Motor neuron (in vitro differentiated cells): ENCODE results near the gene MKRN1. TPM values are rescaled to one million over a fixed set of nuclear protein-coding genes. Genes with fewer than 3 reads are reported as not detected.

Source experiments
- ATAC-seq, 8 experiments: fragments of 200-7000 bp; cut with Tn5 transposase; replicated peaks in 6 of 8; 2 replicates each; pipeline ENCODE4 v1.8.0; 2021; ENCODE audit warnings: mild to moderate bottlenecking in 8 of 8, moderate library complexity in 8 of 8
- H3K27ac ChIP-seq, 2 donors: fragments of 250-450 bp; sonication (Bioruptor Pico); 2 replicates each; pipeline ENCODE4 v1.9.0; 2021; ENCODE audit warnings: antibody characterized with exemption in 2 of 2, mild to moderate bottlenecking in 2 of 2, moderate library complexity in 1 of 2
- H3K4me1 ChIP-seq, 2 donors: fragments of 250-450 bp; sonication (Bioruptor Pico); replicated peaks in 1 of 2; 2 replicates each; pipeline ENCODE4 v1.6.1; 2021; ENCODE audit warnings: antibody characterized with exemption in 2 of 2, mild to moderate bottlenecking in 2 of 2, moderate library complexity in 1 of 2
- H3K4me3 ChIP-seq, 5 donors: fragments of 250-450 bp; sonication (Bioruptor Pico); 2 replicates each; pipeline ENCODE4 v1.9.0; 2021; ENCODE audit warnings: antibody characterized with exemption in 5 of 5, mild to moderate bottlenecking in 5 of 5, moderate library complexity in 4 of 5
- WGBS, 10 experiments: fragments of 450-650 bp; shearing (Covaris generic); methylation state at CpG; one replicate each; pipeline ENCODE4 v1.0.0; 2022; 5-methylcytosine and 5-hydroxymethylcytosine counted together
- in situ Hi-C, 9 experiments: fragments of 400-800 bp; cut with MboI; loops; one replicate each; pipeline ENCODE4 v1.15.0; 2021; ENCODE audit warnings: low sequenced_read_pairs in 9 of 9, low pct_unique_long_range_greater_than_20kb in 2 of 9; ENCODE audit not compliant: unreplicated experiment in 9 of 9
- total RNA-seq, 8 experiments: library from RNA; unstranded; fragments of 300-600 nt; gene quantifications; 2 replicates each; pipeline versions ENCODE4 v1.2.3 to v1.2.4, GENCODE V29; 2022

The MKRN1 gene, protein sequence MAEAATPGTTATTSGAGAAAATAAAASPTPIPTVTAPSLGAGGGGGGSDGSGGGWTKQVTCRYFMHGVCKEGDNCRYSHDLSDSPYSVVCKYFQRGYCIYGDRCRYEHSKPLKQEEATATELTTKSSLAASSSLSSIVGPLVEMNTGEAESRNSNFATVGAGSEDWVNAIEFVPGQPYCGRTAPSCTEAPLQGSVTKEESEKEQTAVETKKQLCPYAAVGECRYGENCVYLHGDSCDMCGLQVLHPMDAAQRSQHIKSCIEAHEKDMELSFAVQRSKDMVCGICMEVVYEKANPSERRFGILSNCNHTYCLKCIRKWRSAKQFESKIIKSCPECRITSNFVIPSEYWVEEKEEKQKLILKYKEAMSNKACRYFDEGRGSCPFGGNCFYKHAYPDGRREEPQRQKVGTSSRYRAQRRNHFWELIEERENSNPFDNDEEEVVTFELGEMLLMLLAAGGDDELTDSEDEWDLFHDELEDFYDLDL
- 100 to 1,000 TPM in 2 of 8 experiments, 10 to 100 TPM in 6; 66.2 to 114 (median 94.8) TPM for total RNA-seq

GRCh38 chr7:140479062-140479738, at the start of gene MKRN1:
Gene MKRN1, minus strand, starts transcription at chr7:140479505. Its CDS starts 161 bp downstream, at chr7:140479344.
- Histone ChIP-seq H3K4me3 (peak within 1 kb of the TSS; percentile 72 to 93 (median 83)), H3K4me1 (peaks cover 6 to 17% of the 10 kb centered on the region in 2 donors), H3K27ac (peak within 1 kb of the TSS; percentile 85 to 95)
- in situ Hi-C loops, result no loop called here
- peak; percentile 93 to 96 (median 94) for ATAC-seq
- WGBS, 10 experiments, result 0% methylated on average over 1 of the region's 71 CpGs; no CpG with 5 or more reads in 7 of the 10 experiments

- 63 to 100% (median 81%) methylated on average over 3 to 18 of the region's 31 CpGs; no CpG with 5 or more reads in 2 of the 10 experiments for WGBS, 10 experiments
- H3K27ac ChIP-seq, result no peak overlapping the region
- H3K4me3 ChIP-seq, result no peak overlapping the region
- in situ Hi-C loops, result no loop called here
- H3K4me1 ChIP-seq, result peaks cover 0 to 7% of the 10 kb centered on the region in 2 donors
- ATAC-seq, result peak in 3 of 8 experiments; percentile 31 to 59 (median 41)
Observed at GRCh38 chr7:140526787-140527664, 47.7 kb upstream of the MKRN1 start.

DNA sequence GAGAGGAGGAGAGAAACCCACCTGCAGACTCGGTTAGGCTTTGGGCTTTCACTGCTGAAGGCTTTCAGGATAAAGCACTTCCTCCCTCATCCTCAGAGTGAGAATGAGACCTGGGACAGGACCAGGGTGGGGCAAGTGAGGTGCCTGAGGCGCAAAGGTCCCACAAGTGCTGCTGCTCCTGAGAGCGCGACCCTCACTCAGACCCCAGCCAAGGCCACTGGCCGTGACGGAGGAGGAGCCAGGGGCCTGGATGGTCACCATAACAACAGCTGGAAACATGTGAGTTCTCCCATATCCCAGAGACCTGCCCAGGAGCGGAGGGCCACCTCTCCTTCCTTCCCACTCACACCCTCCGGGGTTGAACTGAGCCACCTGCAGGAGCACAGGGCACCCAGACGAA, 46.9 kb upstream of the MKRN1 start:
- peak in 4 of 8 experiments; percentile 12 to 71 (median 34) for ATAC-seq
- peaks cover 0 to 7% of the 10 kb centered on the region in 2 donors for H3K4me1 ChIP-seq
- H3K4me3 ChIP-seq, result no peak overlapping the region
- WGBS, 10 experiments, result 60 to 83% methylated on average over 1 of the region's 9 CpGs; no CpG with 5 or more reads in 8 of the 10 experiments
- H3K27ac ChIP-seq, result no peak overlapping the region
- in situ Hi-C loops, result no loop called here

DNA sequence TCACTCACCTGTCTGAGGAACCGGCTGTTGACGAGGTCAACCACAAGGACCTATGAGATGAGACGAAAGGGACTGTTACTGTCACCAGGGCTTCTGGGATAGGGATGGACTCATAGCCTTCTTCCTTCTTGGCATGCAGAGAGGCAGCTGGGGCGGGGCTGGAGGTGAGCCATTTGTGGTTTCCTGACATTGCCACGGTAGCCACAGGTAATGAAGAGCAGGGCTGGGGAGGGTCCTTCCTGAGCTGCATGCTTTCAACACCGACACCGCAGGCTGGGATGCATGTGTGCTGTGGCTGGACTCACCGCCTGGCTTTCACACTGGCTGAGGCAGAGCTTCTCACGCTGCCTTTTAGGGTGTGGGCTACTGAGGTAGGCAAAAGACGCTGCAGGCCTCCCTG, 46.4 kb upstream of the MKRN1 start:
- Histone ChIP-seq H3K27ac (no peak overlapping the region), H3K4me3 (no peak overlapping the region), H3K4me1 (peaks cover 0 to 7% of the 10 kb centered on the region in 2 donors)
- WGBS, 10 experiments, result 0 to 100% (median 82%) methylated on average over 1 to 6 of the region's 10 CpGs; no CpG with 5 or more reads in 4 of the 10 experiments
- peak in 4 of 8 experiments; percentile 21 to 73 (median 34) for ATAC-seq
- in situ Hi-C loops, result no loop called here

- WGBS, 10 experiments, result 83 to 100% (median 96%) methylated on average over 1 to 2 of the region's 3 CpGs; no CpG with 5 or more reads in 4 of the 10 experiments
- in situ Hi-C loops, result loop anchor here in 4 of 9 experiments (25.0 kb wide), 2 partner anchors 116 to 141 kb away; partner anchors contain the start of genes ADCK2 (in 3 of the 4) and DENND2A (in 1 of the 4)
- ATAC-seq, result no peak
- H3K4me1 ChIP-seq, result peaks cover 0 to 6% of the 10 kb centered on the region in 2 donors
- no peak overlapping the region for H3K4me3 ChIP-seq
- H3K27ac ChIP-seq, result no peak overlapping the region
Observed at GRCh38 chr7:140521421-140521820, 42.1 kb upstream of the MKRN1 start.

- no peak overlapping the region for H3K27ac ChIP-seq
- in situ Hi-C loops, result loop anchor here (10.0 to 25.0 kb wide), 4 partner anchors 118 to 143 kb away; partner anchors contain the start of genes ADCK2 (in 3 of the 9) and DENND2A (in 2 of the 9)
- H3K4me3 ChIP-seq, result no peak overlapping the region
- ATAC-seq, result no peak
- WGBS, 10 experiments, result 76 to 100% (median 82%) methylated on average over 1 to 6 of the region's 7 CpGs; no CpG with 5 or more reads in 2 of the 10 experiments
- peaks cover 0 to 3% of the 10 kb centered on the region in 2 donors for H3K4me1 ChIP-seq
Observed at GRCh38 chr7:140519007-140519399, 39.7 kb upstream of the MKRN1 start.

- in situ Hi-C loops, result loop anchor here (10.0 to 25.0 kb wide), 4 partner anchors 119 to 144 kb away; partner anchors contain the start of genes ADCK2 (in 3 of the 9) and DENND2A (in 2 of the 9)
- Histone ChIP-seq H3K4me3 (no peak overlapping the region), H3K4me1 (peaks cover 0 to 3% of the 10 kb centered on the region in 2 donors), H3K27ac (no peak overlapping the region)
- ATAC-seq, result peak in 7 of 8 experiments; percentile 3 to 23 (median 15)
- WGBS, 10 experiments, result 40 to 87% (median 69%) methylated on average over 1 to 12 of the region's 15 CpGs; no CpG with 5 or more reads in 4 of the 10 experiments
Observed at GRCh38 chr7:140518370-140519006, 39.2 kb upstream of the MKRN1 start.

- peaks cover 0 to 3% of the 10 kb centered on the region in 2 donors for H3K4me1 ChIP-seq
- in situ Hi-C loops, result loop anchor here (10.0 to 25.0 kb wide), 4 partner anchors 120 to 145 kb away; partner anchors contain the start of genes ADCK2 (in 3 of the 9) and DENND2A (in 2 of the 9)
- no peak overlapping the region for H3K4me3 ChIP-seq
- H3K27ac ChIP-seq, result no peak overlapping the region
- peak; percentile 91 to 100 (median 99) for ATAC-seq
- WGBS, 10 experiments, result 10 to 80% (median 53%) methylated on average over 2 to 11 of the region's 31 CpGs; no CpG with 5 or more reads in 3 of the 10 experiments
Observed at GRCh38 chr7:140517546-140518369, 38.5 kb upstream of the MKRN1 start.

GRCh38 chr7:140512317-140513000, 33.2 kb upstream of the MKRN1 start:
- Histone ChIP-seq H3K4me3 (no peak overlapping the region), H3K4me1 (no peaks in the 10 kb centered on the region), H3K27ac (no peak overlapping the region)
- peak in 4 of 8 experiments; percentile 28 to 73 (median 69) for ATAC-seq
- in situ Hi-C loops, result loop anchor here (10.0 to 25.0 kb wide), 4 partner anchors 125 to 150 kb away; partner anchors contain the start of genes ADCK2 (in 3 of the 9) and DENND2A (in 2 of the 9)
- whole genome bisulfite sequencing, 10 experiments, result 14 to 83% (median 40%) methylated on average over 1 to 4 of the region's 9 CpGs; no CpG with 5 or more reads in 3 of the 10 experiments

DNA sequence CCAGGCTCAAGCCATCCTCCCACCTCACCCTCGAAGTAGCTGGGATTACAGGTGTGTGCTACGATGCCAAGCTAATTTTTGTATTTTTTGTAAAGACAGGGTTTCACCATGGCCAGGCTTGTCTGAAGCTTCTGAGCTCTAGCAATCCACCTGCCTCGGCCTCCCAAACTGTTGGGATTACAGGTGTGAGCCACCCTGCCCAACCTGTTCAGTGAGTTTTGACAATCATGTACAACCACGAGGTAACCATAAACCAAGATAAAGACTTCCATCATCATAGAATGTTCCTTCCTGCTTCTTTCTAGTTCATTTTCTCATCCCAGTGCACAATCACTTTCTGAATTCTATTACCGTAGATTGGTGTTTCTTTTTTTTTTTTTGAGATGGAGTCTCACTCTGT, 30.5 kb upstream of the MKRN1 start:
- H3K27ac ChIP-seq, result no peak overlapping the region
- in situ Hi-C loops, result loop anchor here (10.0 to 25.0 kb wide), 4 partner anchors 128 to 153 kb away; partner anchors contain the start of genes ADCK2 (in 3 of the 9) and DENND2A (in 2 of the 9)
- peaks cover 9 to 11% of the 10 kb centered on the region in 2 donors for H3K4me1 ChIP-seq
- 0 to 100% (median 80%) methylated on average over 1 to 4 of the region's 5 CpGs; no CpG with 5 or more reads in 1 of the 10 experiments for WGBS, 10 experiments
- H3K4me3 ChIP-seq, result no peak overlapping the region
- no peak for ATAC-seq
